ENCODE results near the gene MAP3K13.

- no peak for TF ChIP-seq EZH2phosphoT487 (IDR thresholded peaks at IDR 0.05; ENCODE audit: borderline replicate concordance)
- no peak for TF ChIP-seq POLR2A (IDR thresholded peaks at IDR 0.05; ENCODE audit: borderline replicate concordance, extremely low read depth, insufficient read depth, insufficient read length)
- TF ChIP-seq, protein P1, sequence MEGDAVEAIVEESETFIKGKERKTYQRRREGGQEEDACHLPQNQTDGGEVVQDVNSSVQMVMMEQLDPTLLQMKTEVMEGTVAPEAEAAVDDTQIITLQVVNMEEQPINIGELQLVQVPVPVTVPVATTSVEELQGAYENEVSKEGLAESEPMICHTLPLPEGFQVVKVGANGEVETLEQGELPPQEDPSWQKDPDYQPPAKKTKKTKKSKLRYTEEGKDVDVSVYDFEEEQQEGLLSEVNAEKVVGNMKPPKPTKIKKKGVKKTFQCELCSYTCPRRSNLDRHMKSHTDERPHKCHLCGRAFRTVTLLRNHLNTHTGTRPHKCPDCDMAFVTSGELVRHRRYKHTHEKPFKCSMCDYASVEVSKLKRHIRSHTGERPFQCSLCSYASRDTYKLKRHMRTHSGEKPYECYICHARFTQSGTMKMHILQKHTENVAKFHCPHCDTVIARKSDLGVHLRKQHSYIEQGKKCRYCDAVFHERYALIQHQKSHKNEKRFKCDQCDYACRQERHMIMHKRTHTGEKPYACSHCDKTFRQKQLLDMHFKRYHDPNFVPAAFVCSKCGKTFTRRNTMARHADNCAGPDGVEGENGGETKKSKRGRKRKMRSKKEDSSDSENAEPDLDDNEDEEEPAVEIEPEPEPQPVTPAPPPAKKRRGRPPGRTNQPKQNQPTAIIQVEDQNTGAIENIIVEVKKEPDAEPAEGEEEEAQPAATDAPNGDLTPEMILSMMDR (IDR thresholded peaks at IDR 0.05 in 2 of 3, conservative IDR thresholded peaks at IDR 0.05 in 1 of 3; ENCODE audit: borderline replicate concordance in 1 of 3, insufficient read depth in 1 of 3, low read depth in 2 of 3, low read length in 2 of 3): no peak
- TF ChIP-seq MAX (IDR thresholded peaks at IDR 0.05): no peak
- no peak for TF ChIP-seq RAD21 (IDR thresholded peaks at IDR 0.05; ENCODE audit: low read depth)
- no peak for TF ChIP-seq EZH2 (IDR thresholded peaks at IDR 0.05)
These were observed 140.1 kb downstream of the MAP3K13 start for GRCh38 chr3:185502987-185503386.

Measured in HCT116 (cell line).